Measurements from ENCODE around the gene MYO1H.

Gene MYO1H

DNA sequence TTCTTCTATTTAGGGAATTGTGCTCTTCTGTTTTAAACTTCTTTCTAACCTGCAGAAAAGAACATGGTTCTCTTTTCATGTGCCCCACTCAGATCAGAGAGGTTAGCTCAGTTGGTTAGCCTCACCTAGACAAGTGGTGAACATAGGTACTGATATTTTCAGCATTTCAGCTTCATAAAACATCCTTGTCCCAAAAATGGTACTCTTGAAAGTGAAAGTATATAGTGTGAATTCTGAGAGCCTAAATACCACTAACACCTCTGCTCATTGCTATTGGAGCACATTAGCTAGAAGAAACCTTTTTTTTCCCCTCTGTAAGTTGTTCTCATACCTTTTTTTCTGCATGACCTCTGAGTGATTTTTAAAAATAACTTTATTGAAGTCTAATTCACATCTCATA, 147.3 kb downstream of the MYO1H start:
- DNase-seq = no peak

GRCh38 chr12:109496306-109496705, 148.6 kb downstream of the MYO1H start:
- DNase-seq = no peak

DNA sequence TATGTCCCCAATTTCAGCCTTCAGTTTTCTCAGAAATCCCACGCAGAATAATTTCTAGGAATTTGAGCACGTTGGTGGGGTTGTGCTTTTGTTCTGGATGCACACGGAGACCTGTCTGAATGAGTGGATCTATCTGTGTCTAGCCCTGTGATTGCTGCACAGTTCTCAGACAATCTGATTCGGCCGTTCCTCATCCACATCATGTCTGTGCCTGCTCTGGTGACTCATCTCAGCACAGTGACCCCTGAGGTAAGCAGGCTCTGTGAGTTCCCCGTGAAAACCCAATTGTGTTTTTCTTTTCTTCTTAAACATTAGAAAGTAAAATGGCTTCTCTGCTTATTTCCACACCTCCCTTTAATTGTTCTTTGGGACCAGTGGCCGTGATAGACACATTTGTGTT, 150.0 kb downstream of the MYO1H start:
- no peak for DNase-seq
